Epidermal melanocyte (primary cell): ENCODE data around the gene MAP4K2.

ENCODE experiments used
- DNase-seq: peaks from one replicate; pipeline ENCODE4 v3.0.0; 2011; ENCODE audit warnings: low spot score; ENCODE audit not compliant: insufficient read length

The MAP4K2 gene

DNA sequence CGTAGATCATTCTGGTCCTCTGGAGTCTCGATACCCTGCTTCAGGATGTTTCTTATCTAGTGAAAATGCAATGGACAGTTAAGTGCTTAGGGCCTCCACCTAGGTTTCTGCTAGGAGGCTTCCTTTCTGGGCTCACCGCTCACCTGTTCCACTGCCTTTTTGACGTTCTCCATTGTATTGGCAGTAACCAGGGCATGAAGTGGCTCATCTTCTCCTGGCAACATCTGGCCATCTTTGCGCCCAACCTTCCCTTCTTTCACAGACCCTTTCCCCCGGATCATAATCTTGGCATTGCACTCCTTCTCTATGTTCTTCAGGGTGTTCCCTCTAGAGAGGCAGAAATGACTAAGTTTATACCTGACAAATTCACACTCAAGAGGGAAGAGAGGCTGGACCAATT is 33.7 kb downstream of the MAP4K2 start:
- no peak for DNase-seq

GRCh38 chr11:64768300-64768694 is 34.7 kb downstream of the MAP4K2 start:
- DNase-seq: no peak

- DNase-seq: no peak
Measured at GRCh38 chr11:64767344-64768299, 35.4 kb downstream of the MAP4K2 start.

DNA sequence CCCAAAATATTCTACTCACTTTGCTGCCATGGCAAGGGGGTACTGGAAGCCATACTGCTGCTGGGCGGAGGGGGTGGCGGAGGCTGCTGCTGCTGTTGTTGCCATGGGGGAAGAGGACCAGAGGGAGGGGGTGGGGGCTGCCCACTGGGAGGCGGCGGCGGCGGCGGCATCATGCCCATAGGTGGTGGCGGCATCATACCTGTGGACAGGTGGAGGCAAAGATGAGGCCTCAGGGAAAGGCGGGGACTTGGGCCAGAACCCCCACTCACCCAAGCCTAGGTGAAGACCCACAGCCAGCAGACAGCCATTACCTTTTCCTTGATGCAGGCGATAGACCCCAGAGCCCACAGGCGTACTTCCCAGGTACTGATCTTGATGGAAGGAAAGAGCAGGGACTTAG is 36.1 kb downstream of the MAP4K2 start:
- DNase-seq: no peak

GRCh38 chr11:64765851-64766665 is 37.0 kb downstream of the MAP4K2 start:
- no peak for DNase-seq

DNA sequence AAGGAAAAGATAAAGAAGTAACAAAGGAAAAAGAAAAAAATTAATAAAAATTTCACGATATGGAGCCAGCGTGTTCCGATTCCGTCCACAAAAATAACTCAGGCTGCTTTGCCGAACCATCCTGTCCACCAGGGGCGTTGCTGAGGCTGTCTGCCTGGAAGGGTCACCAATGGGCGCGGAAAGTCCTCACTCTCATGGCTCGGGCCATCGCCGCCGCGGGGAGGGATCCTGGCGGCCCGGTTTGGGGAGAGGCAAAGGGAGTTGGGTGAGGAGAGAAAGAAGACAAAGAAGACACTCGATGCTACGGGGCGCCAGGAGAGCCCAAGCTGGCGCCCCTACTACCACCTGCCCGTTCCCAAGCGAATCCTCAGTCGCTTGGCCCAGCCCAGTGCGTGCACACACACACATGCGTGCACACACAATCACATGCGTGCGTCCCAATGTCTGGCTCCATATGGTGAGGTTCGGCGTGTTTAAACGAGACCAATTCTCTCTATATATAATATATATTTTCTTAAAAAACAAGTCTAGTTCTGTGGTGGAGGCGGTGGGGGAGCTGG is 37.6 kb downstream of the MAP4K2 start:
- no peak for DNase-seq

GRCh38 chr11:64764753-64765152 is 38.3 kb downstream of the MAP4K2 start:
- no peak for DNase-seq

DNA sequence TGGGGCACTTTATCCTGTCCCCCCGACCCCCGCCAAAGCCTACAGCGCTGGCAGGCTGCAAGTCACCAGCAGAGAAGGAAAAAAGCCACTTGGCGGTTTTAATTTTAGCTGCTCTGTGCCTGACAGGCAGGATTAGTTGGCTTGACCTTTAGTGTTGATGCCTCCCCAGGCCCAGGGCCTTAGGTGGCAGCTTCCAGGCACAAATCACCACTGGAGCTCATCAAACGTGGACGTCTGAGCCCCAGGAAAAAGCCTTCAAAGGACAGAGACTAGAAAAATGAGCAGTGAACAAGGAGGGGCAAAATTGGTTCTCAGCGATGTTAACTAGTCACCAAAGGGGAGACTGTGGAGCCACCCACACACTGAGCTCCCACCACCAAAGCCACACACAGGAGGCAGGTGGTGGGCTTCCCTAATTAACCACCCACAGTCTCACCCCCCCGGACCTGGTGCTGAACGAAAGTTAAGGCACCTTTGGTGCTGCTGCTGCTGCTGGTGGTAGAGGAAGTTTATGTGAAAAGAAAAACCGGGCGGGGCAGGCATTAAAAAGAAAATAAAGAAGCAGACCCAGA is 38.9 kb downstream of the MAP4K2 start:
- no peak for DNase-seq

DNA sequence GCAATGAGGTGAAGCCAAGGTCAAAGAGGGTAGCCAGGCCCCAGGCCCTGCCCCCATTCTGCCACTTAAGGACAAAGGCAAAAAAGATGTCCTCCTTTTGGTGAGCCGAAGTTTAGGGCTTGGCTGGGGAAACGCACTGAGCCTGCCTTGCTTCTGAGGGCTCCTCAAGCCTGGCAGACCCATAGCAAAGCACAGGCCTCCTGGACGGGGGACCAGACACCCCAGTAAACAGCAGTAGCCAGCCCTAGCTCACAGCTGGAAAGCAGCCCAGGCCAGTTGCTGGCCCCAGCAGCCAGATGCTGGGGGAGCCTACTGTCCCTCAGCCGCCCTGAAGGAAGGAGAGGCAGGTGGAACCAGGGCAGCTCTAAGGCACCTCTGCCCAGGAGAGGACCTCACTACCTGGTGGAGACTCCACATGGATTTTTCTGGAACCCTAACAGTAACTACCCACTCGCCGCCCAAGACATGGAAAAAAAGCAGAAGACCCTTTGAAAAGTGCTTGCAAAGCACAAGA is 39.4 kb downstream of the MAP4K2 start:
- no peak for DNase-seq

DNA sequence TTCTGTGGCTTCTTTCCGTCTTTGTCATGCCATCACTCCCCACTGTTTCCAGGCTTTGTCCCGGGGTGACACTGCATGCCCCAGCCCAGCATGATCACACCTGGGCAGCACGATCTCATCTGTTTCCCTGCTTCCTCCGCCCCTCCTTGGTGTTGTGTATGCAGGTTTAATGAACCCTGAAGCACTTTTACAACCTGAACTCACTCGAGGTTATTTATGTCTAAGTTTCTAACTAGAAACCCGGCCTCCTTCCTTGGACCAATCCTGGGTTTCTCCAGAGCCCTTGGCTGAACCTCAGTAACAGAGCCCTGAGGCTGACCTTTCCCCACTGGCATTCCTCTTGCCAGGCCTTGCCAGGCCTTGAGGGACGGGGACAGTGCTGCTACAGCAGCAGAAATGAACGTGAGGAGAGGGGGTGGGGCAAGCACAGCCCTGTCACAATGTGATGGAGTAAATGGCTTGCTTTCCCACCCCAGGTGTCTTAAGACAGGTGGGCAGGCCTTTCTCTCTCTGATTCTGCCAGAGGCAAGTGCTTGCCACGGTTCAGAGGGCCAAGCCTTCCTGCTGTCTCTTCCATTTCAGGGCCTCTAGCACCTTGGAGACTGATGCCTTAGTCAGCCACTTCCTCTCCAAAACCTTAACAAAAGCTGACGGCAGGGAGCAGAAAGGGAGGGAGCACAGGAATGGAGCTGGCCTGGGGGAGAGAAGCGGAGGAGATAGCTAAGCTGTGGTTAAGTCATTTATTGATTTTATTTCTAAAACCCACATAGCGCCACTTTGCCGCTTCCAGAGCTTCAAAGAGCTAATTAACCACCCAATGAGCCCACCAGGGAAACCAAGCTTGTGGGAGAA is 40.1 kb downstream of the MAP4K2 start:
- DNase-seq: no peak

DNA sequence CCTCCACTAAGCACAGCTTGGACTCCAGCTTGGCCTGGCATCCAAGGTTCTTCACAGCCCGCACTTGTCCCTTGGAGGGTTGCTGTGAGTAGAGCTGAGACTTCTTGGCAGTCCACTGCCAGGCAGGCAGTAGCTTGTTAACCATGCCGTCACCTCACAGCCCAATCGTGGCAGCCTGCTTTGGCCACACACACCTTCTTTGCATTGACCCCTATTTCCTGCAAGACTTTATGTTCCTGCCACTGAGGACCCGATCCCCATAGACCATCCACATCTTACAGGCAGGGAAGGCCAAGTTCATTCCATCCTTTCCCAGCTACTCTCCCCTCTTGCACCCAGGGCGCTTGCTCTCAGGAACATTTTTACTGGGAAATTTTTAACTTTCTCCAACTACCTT is 40.7 kb downstream of the MAP4K2 start:
- no peak for DNase-seq

DNA sequence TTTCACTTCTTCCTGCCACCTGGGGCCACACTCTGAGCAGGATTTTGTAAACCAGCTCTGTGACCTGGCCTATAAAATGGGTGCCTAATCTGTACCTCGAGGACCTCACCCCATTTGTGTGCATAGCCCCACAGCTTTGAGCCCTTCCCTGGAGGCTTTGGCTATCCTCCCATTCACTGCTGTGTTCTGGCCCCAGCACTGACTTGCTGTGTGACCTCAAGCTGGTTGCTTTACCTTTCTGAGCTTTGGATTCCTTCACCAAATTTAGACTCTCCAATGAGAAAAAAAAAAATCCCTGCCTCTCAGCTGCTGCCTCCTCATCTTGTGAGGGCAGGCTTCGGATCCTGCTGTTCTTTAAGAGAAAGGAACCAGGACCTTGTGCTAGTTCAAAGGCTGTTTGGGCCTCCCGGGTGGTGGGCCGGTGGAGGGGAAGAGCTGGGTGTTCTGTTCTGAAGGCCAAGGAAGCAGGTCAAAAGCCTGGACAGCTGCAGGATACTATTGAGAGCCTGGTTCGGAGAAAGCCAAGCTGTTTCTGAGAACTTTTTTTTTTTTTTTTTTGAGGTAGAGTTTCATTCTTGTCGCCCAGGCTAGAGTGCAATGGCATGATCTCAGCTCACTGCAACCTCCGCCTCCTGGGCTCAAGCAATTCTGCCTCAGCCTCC is 42.1 kb downstream of the MAP4K2 start:
- no peak for DNase-seq

- no peak for DNase-seq
Measured at GRCh38 chr11:64759722-64760719, 43.0 kb downstream of the MAP4K2 start, which contains the start of gene PYGM. Gene PYGM (minus strand): TSS chr11:64759974. CDS start chr11:64759898, 76 bp downstream.

GRCh38 chr11:64759131-64759721 is 43.8 kb downstream of the MAP4K2 start:
- DNase-seq: no peak

- no peak for DNase-seq
Measured at GRCh38 chr11:64758330-64759079, 44.5 kb downstream of the MAP4K2 start.

DNA sequence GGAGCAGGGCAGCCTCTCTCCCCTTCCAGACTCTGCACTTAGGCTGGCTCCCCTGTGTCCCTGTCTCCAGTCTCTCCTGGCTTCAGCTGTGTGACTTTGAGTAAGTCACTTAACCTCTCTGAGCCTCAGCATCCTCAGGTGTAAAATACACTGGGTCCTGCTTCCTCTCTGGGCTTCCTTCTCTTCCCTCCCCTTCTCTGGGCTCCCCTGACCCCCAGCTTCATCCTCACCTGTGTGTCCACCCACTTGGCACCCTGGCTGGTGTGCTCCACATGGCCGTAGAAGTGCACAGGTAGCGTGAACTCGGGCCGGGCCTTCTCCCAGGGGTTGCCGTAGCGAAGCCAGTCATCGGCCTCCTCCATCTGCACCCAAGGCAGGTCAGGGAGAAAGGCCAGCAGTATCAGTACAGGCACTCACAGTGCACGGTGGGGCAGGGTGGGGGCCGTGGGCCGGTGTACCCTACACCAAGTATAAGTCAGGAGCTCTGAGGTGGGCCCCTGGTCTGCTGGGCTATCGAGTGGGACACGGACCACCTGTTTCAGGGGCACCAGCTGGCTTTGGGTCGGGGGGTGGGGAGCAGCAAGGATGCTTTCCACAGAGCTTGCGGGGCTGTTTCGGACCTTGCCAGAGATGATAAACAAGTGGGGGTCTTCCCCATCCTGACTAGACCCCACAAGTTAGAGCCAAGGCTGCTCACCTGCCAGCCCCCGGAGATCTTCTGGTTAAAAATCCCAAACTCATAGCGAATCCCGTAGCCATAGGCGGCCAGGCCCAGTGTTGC is 45.3 kb downstream of the MAP4K2 start:
- DNase-seq: no peak
